GM19438 (cell line): ENCODE data around the gene PRKD3.
A peak's percentile ranks its signal among the peaks of the same experiment; 100 is the strongest.

Experiments used
- ATAC-seq: cut with Tn5 transposase; IDR thresholded peaks from one replicate; pipeline ENCODE4 v1.9.1; 2021; ENCODE audit warnings: low read depth; ENCODE audit not compliant: unreplicated experiment

Gene PRKD3

DNA sequence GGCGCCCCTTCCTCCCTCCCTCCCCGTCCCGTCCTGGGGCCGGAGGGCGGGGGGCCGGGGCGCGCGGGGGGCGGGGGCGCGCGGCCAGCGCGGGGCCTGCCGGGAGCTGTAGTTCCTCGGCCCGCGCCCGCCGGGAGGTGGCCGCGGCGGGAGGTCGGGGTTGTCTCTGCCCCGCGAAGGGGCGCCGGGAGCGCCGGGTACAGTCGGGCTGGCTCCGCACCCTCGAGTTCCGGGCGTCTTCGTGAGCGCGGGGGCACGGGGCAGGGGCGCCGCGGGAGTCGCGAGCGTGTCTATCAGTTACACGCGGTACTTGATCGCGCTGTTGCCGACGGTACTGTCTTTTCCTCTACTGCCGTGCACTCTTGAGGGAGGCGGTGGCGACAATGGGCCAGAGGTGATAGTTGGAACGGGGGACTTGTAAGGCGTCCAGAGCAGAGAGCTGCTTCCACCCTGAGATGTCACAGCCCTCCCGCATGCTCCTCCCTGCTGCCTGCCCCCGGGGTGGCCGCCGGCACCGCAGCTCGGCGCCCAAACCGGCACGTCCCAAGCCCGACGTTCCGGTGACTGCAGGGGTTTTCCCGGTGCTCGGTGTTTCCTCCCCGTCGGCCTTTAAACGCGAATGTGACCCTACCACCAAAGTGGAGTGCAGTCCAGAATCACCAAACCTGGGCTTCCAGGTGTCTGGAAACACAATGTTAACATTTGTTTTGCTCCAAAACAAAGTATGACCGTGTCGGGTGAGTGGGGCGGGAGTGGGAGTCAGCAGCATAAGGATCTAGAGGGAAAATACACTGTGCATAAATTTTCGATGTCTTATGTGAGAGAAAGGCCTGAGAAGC lies at the start of gene PRKD3:
TSS of gene PRKD3 (minus strand) at position 48 of the 839 bp plus-strand sequence. CDS start 8,309 bp downstream, outside the sequence.
- ATAC-seq: peak; percentile 66

DNA sequence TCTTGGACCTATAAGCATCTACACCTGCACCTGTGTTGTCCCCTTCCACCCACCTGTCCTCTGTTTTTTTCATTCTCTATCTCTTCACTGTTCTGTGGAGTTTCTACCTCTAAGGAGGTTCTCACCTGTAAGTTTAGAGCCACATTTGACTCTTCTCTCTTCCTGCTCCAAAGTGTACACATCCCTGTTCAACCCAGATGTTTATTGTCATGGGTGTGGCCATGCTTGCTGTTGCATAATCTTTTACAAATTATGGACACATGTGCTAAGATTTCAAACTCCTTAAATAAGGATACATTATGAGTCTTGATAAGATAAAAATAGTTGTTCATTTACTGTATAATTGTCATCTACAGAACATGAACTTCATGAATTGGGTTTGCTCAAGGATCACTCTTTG lies 47.4 kb upstream of the PRKD3 start:
- no peak for ATAC-seq

DNA sequence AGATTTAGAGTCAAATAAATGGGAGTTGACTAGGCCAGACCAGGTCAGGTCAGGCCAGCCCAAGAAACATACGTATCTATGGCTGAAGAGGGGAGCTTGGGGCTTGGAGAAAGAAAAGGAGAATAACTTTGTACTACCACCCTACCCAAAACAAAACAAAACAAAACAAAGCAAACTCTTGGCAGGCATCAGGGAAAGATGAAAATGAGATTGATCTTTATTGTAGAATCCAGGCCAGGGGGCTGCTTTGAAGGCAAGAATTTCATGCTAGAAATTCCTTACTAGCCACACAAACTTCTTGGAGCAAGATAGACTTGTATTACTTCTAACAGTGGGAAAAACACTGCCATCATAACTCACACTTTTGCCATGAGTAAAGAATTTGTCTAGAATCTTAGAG lies 46.0 kb upstream of the PRKD3 start:
- no peak for ATAC-seq

DNA sequence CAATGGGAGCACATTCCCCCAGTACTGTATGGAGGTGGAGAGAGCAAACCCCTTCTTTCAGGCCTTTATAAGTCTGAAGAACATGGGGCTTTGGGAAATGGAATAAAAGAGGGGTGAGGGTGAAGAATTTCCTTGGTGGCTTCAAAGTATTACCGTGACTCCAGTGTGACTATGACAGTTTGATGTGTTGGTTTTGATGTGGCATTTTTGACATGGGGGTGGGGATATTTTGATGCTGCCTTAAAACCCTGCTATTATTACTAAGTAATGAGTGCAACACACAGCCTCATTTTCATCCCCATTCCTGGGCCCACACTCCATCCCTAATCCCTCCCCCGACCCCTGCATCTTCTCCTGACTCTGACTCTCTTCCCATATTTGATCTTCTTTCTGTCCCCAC lies 43.4 kb upstream of the PRKD3 start:
- ATAC-seq: no peak

DNA sequence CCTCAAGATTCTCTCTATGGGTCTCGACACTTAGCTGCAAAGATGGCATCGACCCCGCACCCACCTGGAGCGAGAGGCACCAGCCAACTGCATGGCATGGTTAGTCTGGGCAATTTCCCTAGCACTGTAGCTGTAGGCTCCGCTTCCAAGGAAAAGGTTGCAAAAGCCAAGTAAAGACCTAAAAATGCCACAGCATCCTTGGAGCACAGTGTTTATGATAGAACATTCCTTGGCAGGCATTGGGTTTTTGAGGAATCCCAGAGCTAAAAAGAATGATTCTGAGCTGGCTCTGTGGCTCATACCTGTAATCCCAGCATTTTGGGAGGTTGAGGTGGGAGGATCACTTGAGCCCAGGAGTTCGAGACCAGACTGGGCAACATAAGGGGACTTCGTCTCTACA lies 42.7 kb upstream of the PRKD3 start:
- ATAC-seq: no peak

DNA sequence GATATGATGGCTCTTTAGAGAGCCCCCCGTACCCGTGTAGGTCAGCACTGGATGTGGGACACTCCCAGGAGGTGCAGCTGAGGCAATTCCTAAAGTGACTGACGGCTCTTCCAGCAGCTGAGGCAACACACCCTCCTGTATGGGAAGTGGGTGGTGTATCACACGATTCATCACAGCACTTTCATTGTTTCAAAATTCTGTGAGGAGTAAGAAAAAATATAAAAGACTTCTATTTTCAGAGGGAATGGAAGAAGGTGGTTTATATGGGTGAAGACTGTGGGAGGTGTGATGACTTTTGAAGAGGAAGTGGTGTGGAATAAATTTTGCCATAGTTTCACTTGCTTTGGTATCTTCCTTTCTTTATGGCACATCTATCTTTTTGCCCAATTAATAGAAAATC lies 42.1 kb upstream of the PRKD3 start:
- ATAC-seq: no peak

DNA sequence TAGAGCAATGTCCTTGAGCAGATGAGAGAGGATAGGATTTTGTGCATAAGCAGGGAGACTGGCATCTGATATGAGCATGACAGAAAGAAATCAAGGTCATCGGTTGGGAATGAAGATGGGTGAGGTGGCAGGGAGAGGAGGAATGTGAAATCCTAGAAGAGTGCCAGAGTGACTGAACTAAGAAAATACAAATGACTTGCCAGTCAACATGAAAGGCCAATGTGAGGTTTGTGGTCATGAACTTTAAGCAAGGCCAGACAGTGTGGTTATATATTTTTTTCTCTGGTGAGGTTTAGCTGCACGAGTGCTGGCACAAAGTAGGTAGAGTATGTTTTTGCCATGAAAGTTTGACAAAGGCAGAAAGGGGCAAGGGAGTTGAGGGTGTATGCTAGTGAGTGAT lies 41.0 kb upstream of the PRKD3 start:
- ATAC-seq: no peak

DNA sequence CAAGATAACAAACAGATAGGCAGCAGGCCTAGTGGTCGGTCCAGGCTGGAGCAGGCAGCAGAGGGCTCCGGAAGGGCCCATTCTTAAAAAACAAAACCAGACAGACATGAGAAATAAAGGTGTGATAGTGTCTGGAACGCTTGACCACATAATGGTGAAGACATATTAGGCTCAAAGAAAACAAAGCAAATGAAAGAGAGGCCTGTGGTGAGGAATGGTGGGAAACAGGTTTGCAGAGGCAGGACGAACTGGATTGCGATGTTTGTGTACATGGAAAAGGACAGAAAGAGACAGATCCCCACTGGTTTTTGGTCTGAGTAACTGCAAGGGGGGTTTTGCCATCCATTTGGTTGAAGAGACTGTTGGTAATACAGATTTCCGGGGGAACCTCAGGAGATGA lies 39.7 kb upstream of the PRKD3 start:
- ATAC-seq: no peak

DNA sequence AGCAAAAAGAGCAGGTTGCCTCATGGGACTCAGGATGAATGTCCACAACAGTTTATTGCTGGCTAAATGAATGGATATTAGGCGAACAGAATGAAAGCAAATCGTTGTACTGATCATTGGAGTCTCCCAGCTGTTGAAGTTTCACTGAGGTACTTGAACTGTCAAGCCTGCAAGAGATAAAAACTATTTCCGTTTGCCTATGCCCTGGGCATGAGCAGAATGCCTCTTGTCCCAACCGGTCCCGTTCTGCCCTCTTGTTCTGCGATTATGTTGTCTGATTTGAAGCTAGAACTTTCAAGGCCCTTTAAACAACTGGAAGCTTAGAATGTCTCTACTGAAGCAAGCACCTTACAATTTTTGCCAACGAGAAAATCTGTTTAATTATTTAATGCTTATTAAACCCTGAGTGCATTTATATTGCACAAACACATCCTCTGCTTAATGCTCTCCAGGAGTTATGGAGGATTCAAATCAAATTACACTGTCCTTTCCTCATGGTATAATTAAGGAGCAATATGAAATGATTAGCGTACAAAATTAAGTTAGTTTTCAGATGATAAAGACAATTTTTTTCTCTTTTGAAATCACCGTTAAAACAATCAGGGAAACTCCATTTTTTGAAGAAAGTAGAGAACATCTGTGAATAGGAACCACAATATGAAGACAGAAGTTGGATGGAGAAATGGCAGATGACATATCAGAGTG lies 37.5 kb upstream of the PRKD3 start:
- no peak for ATAC-seq

DNA sequence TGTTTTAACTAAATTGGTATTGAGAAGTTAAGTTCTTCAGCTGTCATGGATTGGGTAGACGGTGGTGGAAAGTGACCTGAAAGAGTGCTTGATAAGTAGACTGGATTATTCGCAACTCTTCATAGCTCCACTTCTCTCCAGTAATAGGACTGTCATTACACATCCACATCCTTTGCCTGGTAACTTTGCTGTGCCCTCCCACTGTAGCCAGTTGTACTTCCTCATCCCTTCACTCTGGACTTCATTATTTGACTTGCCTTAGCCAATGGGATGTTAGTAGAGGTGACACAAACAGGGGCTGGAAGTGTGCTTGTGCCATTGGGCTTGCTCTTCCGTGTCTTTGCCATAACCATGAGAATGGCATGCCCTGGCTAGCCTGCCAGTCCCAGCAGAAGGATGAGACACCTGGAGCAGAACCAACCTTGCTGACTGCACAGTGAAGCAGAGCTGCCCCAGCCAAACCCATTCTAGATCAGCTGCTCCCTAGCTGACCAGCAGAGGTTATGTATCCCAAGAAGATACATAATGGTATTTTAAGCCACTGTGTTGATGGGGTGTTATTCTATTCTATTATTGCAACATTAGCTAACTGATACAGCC lies 36.7 kb upstream of the PRKD3 start:
- ATAC-seq: no peak

DNA sequence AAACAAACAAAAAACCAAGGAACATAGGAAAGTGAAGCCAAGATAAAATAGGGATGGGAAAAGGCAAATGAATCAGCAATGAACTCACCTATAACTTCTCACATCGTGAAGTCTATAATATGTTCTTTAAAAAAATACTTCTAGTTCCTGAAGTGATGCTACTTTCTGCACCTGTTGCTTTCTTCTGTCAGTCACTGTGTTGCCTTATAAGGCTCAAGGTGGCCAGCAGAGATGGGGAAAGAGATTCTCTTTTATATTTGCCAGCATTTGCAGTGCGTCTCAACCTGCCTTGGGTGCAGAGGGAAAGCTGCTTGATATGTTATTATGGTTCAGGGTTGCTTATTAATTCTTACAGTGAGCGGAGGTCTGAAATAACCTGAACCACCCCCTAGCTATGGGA lies 33.8 kb upstream of the PRKD3 start:
- ATAC-seq: no peak

DNA sequence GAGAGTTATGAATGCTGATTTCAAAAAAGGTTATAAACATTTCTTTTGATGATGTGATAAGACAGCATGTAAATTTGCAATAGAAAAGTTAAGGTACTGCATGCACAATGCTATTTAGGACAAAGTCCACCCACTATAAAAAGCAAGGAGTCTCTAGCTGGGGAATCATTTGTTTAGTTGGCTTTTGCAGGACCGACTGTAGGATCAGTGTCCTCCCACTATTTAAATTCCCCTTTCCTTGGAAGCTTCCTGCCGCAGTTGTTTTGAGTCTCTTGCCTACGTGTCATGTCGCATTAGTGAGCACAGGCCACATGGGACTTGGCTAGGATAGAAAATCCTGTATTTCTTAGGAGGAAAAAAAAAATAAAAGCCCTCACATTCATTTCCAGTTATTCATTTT lies 32.9 kb upstream of the PRKD3 start:
- no peak for ATAC-seq

DNA sequence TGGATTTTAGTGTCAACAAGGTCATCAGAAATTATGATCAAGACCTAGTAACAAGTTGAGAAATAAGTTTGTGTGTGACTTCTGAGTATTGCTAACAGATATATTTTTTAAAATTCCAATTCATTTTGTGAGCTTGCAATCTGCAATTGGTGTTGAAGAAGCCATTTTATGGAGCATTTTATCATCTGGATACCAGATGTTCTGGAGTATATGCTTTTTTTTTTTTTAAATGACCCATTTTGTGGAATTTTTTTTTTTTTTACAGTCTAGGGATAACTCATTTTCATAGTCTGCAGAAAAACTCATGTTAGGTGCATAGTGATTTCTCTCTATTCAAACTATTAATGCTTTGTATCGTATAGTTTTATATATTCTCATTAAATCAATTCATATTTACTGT lies 32.4 kb upstream of the PRKD3 start:
- no peak for ATAC-seq

DNA sequence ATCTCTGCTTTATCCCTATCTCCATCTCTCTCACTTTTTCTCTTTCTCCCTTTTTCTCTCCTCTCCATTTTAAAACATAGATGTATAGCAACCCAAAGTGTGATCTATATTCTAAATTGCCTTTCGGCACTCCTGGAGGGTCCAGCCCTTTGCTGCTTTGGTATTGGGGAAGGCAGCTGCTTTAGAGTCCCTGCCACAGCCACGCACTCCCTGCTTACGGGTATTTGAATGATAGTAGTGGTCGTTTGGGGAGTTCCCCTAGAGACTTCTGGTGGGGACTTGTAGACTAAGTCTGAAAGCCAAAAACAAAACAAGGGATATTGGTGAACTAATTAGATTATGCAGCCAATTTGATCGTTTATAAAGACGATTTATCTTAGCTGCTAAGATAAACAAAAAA lies 31.7 kb upstream of the PRKD3 start:
- no peak for ATAC-seq

DNA sequence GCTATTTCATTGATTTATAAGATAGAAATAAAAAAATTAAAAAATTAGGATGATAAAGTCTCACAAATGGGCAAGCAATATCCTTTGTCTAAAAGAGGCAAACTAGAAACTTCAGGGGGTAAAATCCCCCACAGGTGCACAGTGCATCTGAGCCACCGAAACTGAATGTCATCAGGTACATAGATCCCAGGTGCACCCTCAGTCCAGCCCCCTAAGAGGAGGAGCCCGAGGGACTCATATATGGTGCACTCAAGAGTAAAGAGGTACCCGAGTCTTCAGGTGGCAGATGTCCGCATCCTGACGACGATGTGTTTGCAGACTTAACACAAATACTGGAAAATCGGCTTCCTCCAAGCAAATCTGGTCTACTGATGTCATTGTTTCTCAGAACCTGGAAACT lies 31.1 kb upstream of the PRKD3 start:
- ATAC-seq: no peak

DNA sequence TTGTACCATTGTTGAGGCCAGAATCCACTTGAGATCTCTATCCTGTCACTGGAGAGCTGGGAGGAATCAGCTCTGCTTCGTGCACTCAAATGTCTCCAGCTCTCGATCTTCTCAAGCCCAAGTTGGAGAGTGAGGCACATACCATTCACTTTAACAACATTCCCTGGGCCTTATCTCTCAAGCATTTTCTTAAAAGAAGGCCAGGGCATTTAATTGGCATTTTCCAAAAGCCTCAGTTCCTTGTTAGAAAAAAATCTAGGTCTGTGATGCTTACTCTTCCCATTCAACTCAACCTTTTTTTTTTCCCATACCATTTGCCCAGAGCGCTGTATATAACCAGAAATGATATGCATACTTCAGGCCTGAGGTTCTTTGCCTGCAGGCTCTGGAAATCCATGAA lies 29.9 kb upstream of the PRKD3 start:
- no peak for ATAC-seq

DNA sequence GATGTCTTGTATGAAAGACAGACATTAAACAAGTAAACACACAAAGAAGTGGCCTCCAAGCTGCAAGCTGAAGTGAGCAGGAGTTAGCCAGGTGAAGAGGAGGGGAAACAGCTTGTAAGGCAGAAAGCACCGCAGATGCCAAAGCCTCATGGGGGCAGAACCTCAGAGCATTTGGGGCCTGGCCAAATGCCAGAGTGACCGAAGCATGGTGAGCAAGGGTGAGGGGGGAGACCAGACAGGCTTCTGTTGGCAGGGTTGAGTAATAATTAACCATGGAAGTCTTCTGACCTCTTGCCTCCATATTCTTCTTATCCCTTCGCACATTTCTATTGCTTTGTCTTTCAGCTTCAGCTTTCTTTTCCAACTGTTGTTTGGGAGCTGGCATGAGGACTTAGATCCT lies 25.4 kb upstream of the PRKD3 start:
- ATAC-seq: peak; percentile 50

DNA sequence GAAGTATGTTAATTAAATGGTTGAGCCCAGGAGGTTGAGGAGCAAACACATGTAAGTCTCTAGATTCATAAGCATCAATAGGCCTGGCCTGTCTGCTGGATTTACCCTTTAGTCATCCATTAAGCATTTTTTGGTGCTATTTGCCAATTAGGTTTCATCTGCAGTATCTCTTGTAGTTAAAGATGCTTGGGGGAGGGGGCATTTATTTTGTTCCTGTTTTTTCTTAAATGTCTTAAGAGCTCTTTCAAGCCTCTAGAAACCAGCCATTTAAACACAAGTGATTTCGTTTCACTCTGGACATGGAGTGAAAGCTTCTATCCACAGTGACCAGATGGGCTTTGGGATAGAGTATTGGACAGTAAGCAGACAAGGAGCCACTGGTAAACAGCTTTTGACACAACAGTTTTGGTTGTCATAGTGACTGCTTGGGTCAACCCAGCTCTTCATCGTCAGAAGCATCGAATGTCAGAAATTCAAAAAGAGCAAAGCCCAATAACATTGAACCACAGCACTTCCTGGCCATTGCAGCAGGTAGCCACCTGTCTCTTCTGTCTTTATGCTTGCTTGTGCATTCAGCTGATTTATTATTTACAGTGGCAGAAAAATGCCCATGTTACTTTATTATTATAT lies 24.7 kb upstream of the PRKD3 start:
- no peak for ATAC-seq

DNA sequence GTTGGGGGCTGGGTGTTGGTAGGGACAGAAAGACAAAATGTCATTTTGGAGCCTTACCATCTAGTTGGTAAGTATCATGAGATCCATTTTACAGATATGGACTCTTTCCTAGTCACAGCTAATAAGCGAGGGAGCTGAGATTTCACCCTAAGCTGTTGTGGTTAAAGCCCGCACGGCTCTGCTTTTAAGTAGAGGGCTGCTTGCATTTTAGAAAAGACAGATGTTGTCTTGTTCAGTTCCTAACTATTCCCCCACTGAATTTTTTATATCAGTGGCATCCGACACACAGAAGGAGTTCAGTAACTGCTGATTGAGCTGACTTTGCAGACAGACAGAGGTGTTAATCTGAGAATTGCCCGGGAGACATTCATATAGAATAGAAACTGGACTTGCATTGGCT lies 23.5 kb upstream of the PRKD3 start:
- no peak for ATAC-seq

DNA sequence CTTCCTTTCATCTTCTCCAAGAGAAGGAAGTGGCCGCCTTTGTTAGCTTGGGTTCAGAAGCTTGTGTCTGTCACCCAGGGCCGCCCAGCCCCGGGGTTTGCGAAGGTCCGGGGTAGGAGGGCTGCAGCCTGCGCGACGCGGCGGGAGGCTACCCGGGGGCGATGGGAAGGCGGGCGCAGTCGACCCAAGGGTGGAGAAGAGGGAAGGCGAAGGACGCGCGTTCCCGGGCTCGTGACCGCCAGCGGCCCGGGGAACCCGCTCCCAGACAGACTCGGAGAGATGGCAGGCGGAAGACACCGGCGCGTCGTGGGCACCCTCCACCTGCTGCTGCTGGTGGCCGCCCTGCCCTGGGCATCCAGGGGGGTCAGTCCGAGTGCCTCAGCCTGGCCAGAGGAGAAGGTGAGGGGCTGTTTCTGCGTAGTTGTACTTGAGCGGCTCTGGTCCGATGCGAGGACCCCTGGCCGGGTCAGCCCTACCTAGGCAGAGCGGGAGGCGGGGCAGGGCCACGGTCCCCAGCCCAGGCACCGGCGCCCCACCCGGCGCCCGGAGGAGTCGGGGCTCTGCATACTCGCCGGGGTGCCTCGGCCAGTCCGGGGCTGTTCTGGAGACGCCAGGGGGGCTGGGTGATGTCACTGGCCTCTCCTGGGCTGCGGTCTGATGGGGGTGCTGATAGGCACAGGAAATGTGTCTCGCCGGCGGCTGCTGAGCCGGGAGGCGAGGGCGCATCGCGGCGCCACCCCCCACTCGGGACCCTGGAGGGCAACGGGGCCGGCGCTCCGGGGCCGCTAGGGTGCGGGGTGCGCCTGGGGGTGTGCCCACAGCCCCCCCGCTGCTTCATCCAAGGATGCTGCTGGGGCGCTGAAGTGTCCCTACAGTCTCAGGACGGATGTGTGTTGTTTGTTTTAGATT lies 20.1 kb upstream of the PRKD3 start, which contains the start of gene QPCT:
TSS of gene QPCT (plus strand) at position 178 of the 909 bp plus-strand sequence. CDS start at position 280, 102 bp downstream.
- no peak for ATAC-seq
